ENCODE measurements around the gene TBCB.

- no peak for TF ChIP-seq MAX (IDR thresholded peaks at IDR 0.05; ENCODE audit: insufficient read depth, insufficient read length)
- TF ChIP-seq POLR2AphosphoS5 (IDR thresholded peaks at IDR 0.05; ENCODE audit: insufficient read depth, low read depth, low read length): peak; percentile 24
- no peak for TF ChIP-seq GATA2 (IDR thresholded peaks at IDR 0.05; ENCODE audit: insufficient read depth, insufficient read length, low read depth, low read length)
- no peak for TF ChIP-seq POLR2A (IDR thresholded peaks at IDR 0.05; ENCODE audit: low read depth, low read length)
- no peak for TF ChIP-seq EZH2 (IDR thresholded peaks at IDR 0.05; ENCODE audit: borderline replicate concordance, low read depth, low read length, severe bottlenecking)
- TF ChIP-seq CTCF (IDR thresholded peaks at IDR 0.05; ENCODE audit: extremely low read depth in 1 of 2, insufficient read depth in 1 of 2, low read depth in 1 of 2, low read length in 2 of 2): no peak
- no peak for TF ChIP-seq FOS (IDR thresholded peaks at IDR 0.05; ENCODE audit: borderline replicate concordance, insufficient read depth, low read length)
Measured at GRCh38 chr19:36136964-36137686, 21.9 kb downstream of the TBCB start.

All from endothelial cell of umbilical vein (primary cell).